Gastrocnemius medialis (tissue), 4 donors: ENCODE data around the gene ST6GALNAC3.

ENCODE experiments used
- POLR2A ChIP-seq, 2 donors: fragments of 450-650 bp; IDR thresholded peaks; one replicate each; pipeline ENCODE4 v1.6.1; 2017; ENCODE audit warnings: antibody characterized with exemption in 2 of 2, mild to moderate bottlenecking in 2 of 2, moderate library complexity in 2 of 2
- TF ChIP-seq, protein P1 (sequence below), 5 experiments: fragments of 450-650 bp in 3 of 5; fragments of 200-600 bp in 2 of 5; sonication (generic) in 2 of 5; IDR thresholded peaks in 4 of 5; conservative IDR thresholded peaks in 1 of 5; 1 replicate in 4 of 5; 2 replicates in 1 of 5; pipeline ENCODE4 v1.5.1; 2016 to 2019; ENCODE audit warnings: antibody characterized with exemption in 5 of 5, mild to moderate bottlenecking in 3 of 5, moderate library complexity in 3 of 5

DNA sequence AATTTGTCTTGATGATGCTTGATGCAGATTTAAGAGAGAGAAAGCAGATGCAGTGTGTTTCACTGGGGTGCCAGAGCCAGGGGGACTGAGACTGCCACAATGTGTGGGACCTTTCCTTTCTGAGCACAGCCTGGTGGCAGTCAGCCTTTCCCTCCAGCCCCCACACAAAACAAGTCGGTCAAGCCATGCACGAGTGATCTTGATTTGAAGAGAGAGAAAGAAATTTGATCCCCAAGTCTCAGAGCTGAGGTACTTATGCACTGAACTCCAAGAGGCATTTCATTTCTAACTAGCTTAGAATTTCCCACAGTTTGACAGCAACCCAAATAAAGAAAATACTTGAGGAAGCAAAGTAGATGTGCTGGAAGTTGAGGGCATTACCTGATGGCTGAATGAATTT, 193.8 kb downstream of the ST6GALNAC3 start:
- TF ChIP-seq POLR2A (IDR thresholded peaks at IDR 0.05): no peak
- TF ChIP-seq, protein P1, sequence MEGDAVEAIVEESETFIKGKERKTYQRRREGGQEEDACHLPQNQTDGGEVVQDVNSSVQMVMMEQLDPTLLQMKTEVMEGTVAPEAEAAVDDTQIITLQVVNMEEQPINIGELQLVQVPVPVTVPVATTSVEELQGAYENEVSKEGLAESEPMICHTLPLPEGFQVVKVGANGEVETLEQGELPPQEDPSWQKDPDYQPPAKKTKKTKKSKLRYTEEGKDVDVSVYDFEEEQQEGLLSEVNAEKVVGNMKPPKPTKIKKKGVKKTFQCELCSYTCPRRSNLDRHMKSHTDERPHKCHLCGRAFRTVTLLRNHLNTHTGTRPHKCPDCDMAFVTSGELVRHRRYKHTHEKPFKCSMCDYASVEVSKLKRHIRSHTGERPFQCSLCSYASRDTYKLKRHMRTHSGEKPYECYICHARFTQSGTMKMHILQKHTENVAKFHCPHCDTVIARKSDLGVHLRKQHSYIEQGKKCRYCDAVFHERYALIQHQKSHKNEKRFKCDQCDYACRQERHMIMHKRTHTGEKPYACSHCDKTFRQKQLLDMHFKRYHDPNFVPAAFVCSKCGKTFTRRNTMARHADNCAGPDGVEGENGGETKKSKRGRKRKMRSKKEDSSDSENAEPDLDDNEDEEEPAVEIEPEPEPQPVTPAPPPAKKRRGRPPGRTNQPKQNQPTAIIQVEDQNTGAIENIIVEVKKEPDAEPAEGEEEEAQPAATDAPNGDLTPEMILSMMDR (IDR thresholded peaks at IDR 0.05 in 4 of 5, conservative IDR thresholded peaks at IDR 0.05 in 1 of 5): no peak
